NCI-H82 treated with DMSO at 0.1 percent for 48 hours (cell line): ENCODE results near the gene KRTAP4-12.
"Not testable (repeated sequence)": the region's sequence is repeated elsewhere in the genome, so short reads cannot be mapped to it uniquely, and the experiment has no call there.

Experiments used
- DNase-seq: peaks from one replicate; lab custom pipeline; 2025; ENCODE audit not compliant: unreplicated experiment; lab: John Stamatoyannopoulos, UW

KRTAP4-12 gene

GRCh38 chr17:41127371-41127770, 3.4 kb upstream of the KRTAP4-12 start:
- no peak for DNase-seq

GRCh38 chr17:41126412-41126811, 2.4 kb upstream of the KRTAP4-12 start:
- no peak for DNase-seq

- DNase-seq = no peak
These were observed 1.1 kb upstream of the KRTAP4-12 start for GRCh38 chr17:41125064-41125463.

GRCh38 chr17:41123292-41123990, 541 bp downstream of the KRTAP4-12 start:
- not testable (repeated sequence) for DNase-seq

- DNase-seq = no peak
These were observed 2.2 kb downstream of the KRTAP4-12 start for GRCh38 chr17:41121742-41122141.

GRCh38 chr17:41119696-41120690, 4.0 kb downstream of the KRTAP4-12 start:
- DNase-seq = not testable (repeated sequence)

GRCh38 chr17:41118721-41119120, 5.3 kb downstream of the KRTAP4-12 start:
- no peak for DNase-seq

GRCh38 chr17:41117846-41118386, 6.1 kb downstream of the KRTAP4-12 start, which contains the start of gene KRTAP4-11:
Gene KRTAP4-11 (minus strand): TSS chr17:41118373. CDS start chr17:41118315, 58 bp downstream.
- not testable (repeated sequence) for DNase-seq

- DNase-seq = no peak
These were observed 7.7 kb downstream of the KRTAP4-12 start for GRCh38 chr17:41116297-41116696.

- DNase-seq = no peak
These were observed 12.7 kb downstream of the KRTAP4-12 start for GRCh38 chr17:41111151-41111885.

- DNase-seq = not testable (repeated sequence)
These were observed 15.1 kb downstream of the KRTAP4-12 start for GRCh38 chr17:41108728-41109386.

- DNase-seq = no peak
These were observed 16.0 kb downstream of the KRTAP4-12 start for GRCh38 chr17:41107941-41108450.

GRCh38 chr17:41105347-41105746, 18.6 kb downstream of the KRTAP4-12 start, which contains the start of gene KRTAP4-9:
Gene KRTAP4-9 (plus strand): TSS chr17:41105389. CDS start chr17:41105389, 0 bp downstream.
- DNase-seq = not testable (repeated sequence)

GRCh38 chr17:41104386-41105038, 19.5 kb downstream of the KRTAP4-12 start:
- not testable (repeated sequence) for DNase-seq

GRCh38 chr17:41103896-41104295, 20.1 kb downstream of the KRTAP4-12 start:
- no peak for DNase-seq

GRCh38 chr17:41101586-41102259, 22.3 kb downstream of the KRTAP4-12 start, which contains the start of gene KRTAP4-16:
Gene KRTAP4-16 (minus strand): TSS chr17:41102209. CDS start chr17:41102209, 0 bp downstream.
- DNase-seq = no peak

GRCh38 chr17:41099682-41100480, 24.1 kb downstream of the KRTAP4-12 start:
- not testable (repeated sequence) for DNase-seq

- DNase-seq = no peak
These were observed 25.5 kb downstream of the KRTAP4-12 start for GRCh38 chr17:41098481-41098880.
